GM12878 (cell line): Measurements from ENCODE around the gene SRSF2. TPM values are rescaled to one million over a fixed set of nuclear protein-coding genes. Genes with fewer than 3 reads are reported as not detected.

Experiments used
- BRCA1 ChIP-seq: IDR thresholded peaks from 2 replicates; pipeline ENCODE4 v1.6.1; 2011; ENCODE audit warnings: low read depth, low read length, improper control_type of control experiment
- EP300 ChIP-seq, 2 experiments: fragments of 150-350 bp in 1 of 2; IDR thresholded peaks; 2 replicates each; pipeline ENCODE4 v1.6.1; 2011 to 2012; ENCODE audit warnings: low read depth in 2 of 2, low read length in 2 of 2, borderline replicate concordance in 1 of 2, improper control_type of control experiment in 1 of 2, inconsistent platforms in 1 of 2; ENCODE audit not compliant: control insufficient read depth in 1 of 2
- ETV6 ChIP-seq, 2 experiments: fragments of 450-650 bp in 1 of 2; IDR thresholded peaks in 1 of 2; conservative IDR thresholded peaks in 1 of 2; 2 replicates each; pipeline ENCODE4 v1.6.1; 2014; ENCODE audit warnings: antibody characterized with exemption in 1 of 2, borderline replicate concordance in 1 of 2, low read depth in 1 of 2, mild to moderate bottlenecking in 1 of 2, moderate library complexity in 1 of 2
- IKZF2 ChIP-seq, 2 experiments: fragments of 450-650 bp; IDR thresholded peaks; 2 replicates each; pipeline ENCODE4 v1.6.1; 2017; ENCODE audit warnings: mild to moderate bottlenecking in 2 of 2, moderate library complexity in 2 of 2
- MEF2A ChIP-seq: IDR thresholded peaks from 2 replicates; pipeline ENCODE4 v1.6.1; 2011; ENCODE audit warnings: low read depth, mild to moderate bottlenecking, low read length, moderate library complexity; ENCODE audit not compliant: insufficient read depth
- MTA2 ChIP-seq: fragments of 450-650 bp; IDR thresholded peaks from 2 replicates; pipeline ENCODE4 v1.6.1; 2016; ENCODE audit warnings: low read depth, mild to moderate bottlenecking, moderate library complexity
- NFIC ChIP-seq: IDR thresholded peaks from 2 replicates; pipeline ENCODE4 v1.6.1; 2012; ENCODE audit warnings: low read depth, mild to moderate bottlenecking, inconsistent platforms, low read length, moderate library complexity
- PAX8 ChIP-seq: fragments of 450-650 bp; IDR thresholded peaks from 2 replicates; pipeline ENCODE4 v1.6.1; 2017; ENCODE audit warnings: mild to moderate bottlenecking, moderate library complexity
- RBBP5 ChIP-seq: fragments of 200-600 bp; sonication (generic); conservative IDR thresholded peaks from 2 replicates; pipeline ENCODE4 v1.6.1; 2016
- RCOR1 ChIP-seq: conservative IDR thresholded peaks from 2 replicates; pipeline ENCODE4 v1.6.1; 2012; ENCODE audit warnings: low read depth, low read length, improper control_type of control experiment
- SIN3A ChIP-seq: IDR thresholded peaks from 2 replicates; pipeline ENCODE4 v1.6.1; 2012; ENCODE audit warnings: low read depth, low read length, improper control_type of control experiment
- SP1 ChIP-seq: IDR thresholded peaks from one replicate; pipeline ENCODE4 v1.6.1; 2011; ENCODE audit warnings: low read depth, low read length
- SPI1 ChIP-seq: IDR thresholded peaks from 2 replicates; pipeline ENCODE4 v1.6.1; 2011; ENCODE audit warnings: low read depth, mild to moderate bottlenecking, low read length, moderate library complexity, borderline replicate concordance; ENCODE audit not compliant: insufficient read depth
- SREBF1 ChIP-seq: IDR thresholded peaks from 2 replicates; pipeline ENCODE4 v1.6.1; 2012; ENCODE audit warnings: mild to moderate bottlenecking, low read length
- TARDBP ChIP-seq: IDR thresholded peaks from 2 replicates; pipeline ENCODE4 v1.6.1; 2016; ENCODE audit warnings: borderline replicate concordance
- YBX1 ChIP-seq: fragments of 450-650 bp; IDR thresholded peaks from 2 replicates; pipeline ENCODE4 v1.6.1; 2016; ENCODE audit warnings: antibody characterized with exemption
- ZNF207 ChIP-seq: fragments of 450-650 bp; IDR thresholded peaks from 2 replicates; pipeline ENCODE4 v1.6.1; 2014; ENCODE audit warnings: antibody characterized with exemption, mild to moderate bottlenecking, borderline replicate concordance
- ZNF24 ChIP-seq: fragments of 450-650 bp; IDR thresholded peaks from 2 replicates; pipeline ENCODE4 v1.6.1; 2017; ENCODE audit warnings: antibody characterized with exemption, mild to moderate bottlenecking
- ZZZ3 ChIP-seq: IDR thresholded peaks from 2 replicates; pipeline ENCODE4 v1.6.1; 2011; ENCODE audit warnings: low read depth; ENCODE audit not compliant: control insufficient read depth, insufficient read length
- polyA plus RNA-seq, 11 experiments: library from polyadenylated mRNA; depleted of rRNA in 4 of 11; unstranded in 6 of 11; stranded (reverse) in 5 of 11; fragments of >200 nt; fragmentation: Nextera tagmentation in 4 of 11; fragmentation: Illumina TruSeq in 1 of 11; extraction: Ambion mirVana in 4 of 11; extraction: Trizol in 1 of 11; gene quantifications; 1 replicate in 1 of 11; 2 replicates in 10 of 11; pipeline versions ENCODE4 v1.2.1 to v1.2.3, GENCODE V29; 2011 to 2016; ENCODE audit warnings: inconsistent platforms in 2 of 11, missing spikeins in 2 of 11, low read depth in 1 of 11
- total RNA-seq, 4 experiments: library from RNA; depleted of rRNA in 3 of 4; stranded (reverse); fragments of >200 nt in 3 of 4; fragmentation: Illumina TruSeq in 1 of 4; extraction: Trizol in 1 of 4; gene quantifications; 2 replicates each; pipeline versions ENCODE4 v1.2.1 to v1.2.3, GENCODE V29; 2013 to 2021
- TF ChIP-seq, protein P1 (sequence below): fragments of 450-650 bp; IDR thresholded peaks from 2 replicates; pipeline ENCODE4 v1.6.1; 2016; ENCODE audit warnings: mild to moderate bottlenecking
- TF ChIP-seq, protein P2 (sequence below): IDR thresholded peaks from 2 replicates; pipeline ENCODE4 v1.6.1; 2012; ENCODE audit warnings: low read depth, low read length, improper control_type of control experiment
- TF ChIP-seq, protein P3 (sequence below): fragments of 450-650 bp; IDR thresholded peaks from 2 replicates; pipeline ENCODE4 v1.6.1; 2017; ENCODE audit warnings: mild to moderate bottlenecking
- TF ChIP-seq, protein P4 (sequence below): IDR thresholded peaks from 2 replicates; pipeline ENCODE4 v1.6.1; 2012; ENCODE audit warnings: low read depth, low read length, improper control_type of control experiment
- TF ChIP-seq, protein P5 (sequence below): IDR thresholded peaks from 2 replicates; pipeline ENCODE4 v1.6.1; 2011; ENCODE audit warnings: borderline replicate concordance, low read depth, mild to moderate bottlenecking, moderate library complexity, mixed read lengths, low read length; ENCODE audit not compliant: insufficient read depth; ENCODE audit errors: extremely low read length

SRSF2 gene
- total and polyA plus RNA-seq, 10 of the 15 experiments (the other 5 are each of a cell fraction or from before 2014, with no cell fraction given): 225 to 795 (median 410) TPM

DNA sequence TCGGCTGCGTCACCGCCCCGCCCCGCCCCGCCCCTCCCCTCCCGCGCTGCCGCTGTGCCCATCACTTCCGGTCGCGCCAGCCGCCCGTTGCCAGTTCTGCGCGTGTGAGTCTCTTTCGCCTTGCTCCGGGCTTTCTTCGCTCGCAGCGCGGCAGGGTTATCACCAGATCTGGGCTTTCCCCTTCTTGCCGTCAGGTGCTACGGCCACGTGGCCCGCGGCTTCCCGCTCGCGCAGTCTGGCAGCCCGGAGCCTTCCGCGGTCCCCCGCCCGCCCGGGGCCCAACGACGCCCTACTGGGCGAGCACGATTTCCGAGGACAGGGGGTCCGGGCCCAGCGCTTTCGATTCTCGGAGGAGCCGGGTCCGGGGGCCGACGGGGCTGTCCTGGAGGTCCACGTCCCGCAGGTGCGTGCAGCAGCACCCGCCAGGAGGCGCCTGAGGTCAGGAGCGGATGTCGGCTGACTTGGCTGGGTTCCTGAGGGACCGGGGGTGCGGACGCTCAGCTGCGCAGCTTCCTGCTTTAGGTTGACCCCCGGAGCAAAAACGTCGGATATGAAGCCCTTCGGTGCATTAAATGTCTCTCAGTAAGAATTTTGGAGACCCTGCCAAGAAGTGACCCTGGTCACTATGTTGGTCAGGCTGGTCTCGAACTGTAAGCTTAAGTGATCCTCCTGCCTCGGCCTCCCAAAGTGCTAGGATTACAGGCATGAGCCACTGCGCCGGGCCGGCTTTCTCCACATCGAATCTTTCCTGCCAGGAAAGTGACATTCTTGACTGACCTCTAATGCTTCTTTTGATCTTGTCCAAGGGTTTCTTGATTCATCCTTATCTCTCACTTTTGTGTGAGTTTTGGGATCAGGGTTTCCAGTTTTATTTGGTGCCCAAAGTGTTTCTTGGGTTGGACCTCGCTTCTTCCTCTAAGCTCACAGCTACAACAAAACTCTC, 10.1 kb downstream of the SRSF2 start, which contains the start of gene METTL23 (continued):
- TF ChIP-seq ZNF24 (no peak), PAX8 (no peak), SREBF1 (no peak), MEF2A (peak; percentile 44; the same call in 1 of the 2 replicates), YBX1 (no peak), IKZF2 (IDR thresholded peaks at IDR 0.05) (peak in 1 of 2 experiments; percentile 35; a peak in 2 of 4 replicates), BRCA1 (no peak), NFIC (no peak), RCOR1 (0 out of 2 replicates have a peak, but pooled peaks have one; percentile 35), ZNF207 (peak; percentile 74; the same call in 1 of the 2 replicates), SIN3A (peak; percentile 49), MTA2 (no peak), SPI1 (no peak), SP1 (no peak), RBBP5 (no peak), TARDBP (no peak), ZZZ3 (no peak), EP300 (IDR thresholded peaks at IDR 0.05; ENCODE audit: borderline replicate concordance in 1 of 2, control insufficient read depth in 1 of 2, low read depth in 2 of 2, low read length in 2 of 2) (peak in 1 of 2 experiments; percentile 13; a peak in 1 of 4 replicates), ETV6 (conservative IDR thresholded peaks at IDR 0.05 in 1 of 2, IDR thresholded peaks at IDR 0.05 in 1 of 2; ENCODE audit: borderline replicate concordance in 1 of 2, low read depth in 1 of 2) (no peak)
- TF ChIP-seq, protein P1, sequence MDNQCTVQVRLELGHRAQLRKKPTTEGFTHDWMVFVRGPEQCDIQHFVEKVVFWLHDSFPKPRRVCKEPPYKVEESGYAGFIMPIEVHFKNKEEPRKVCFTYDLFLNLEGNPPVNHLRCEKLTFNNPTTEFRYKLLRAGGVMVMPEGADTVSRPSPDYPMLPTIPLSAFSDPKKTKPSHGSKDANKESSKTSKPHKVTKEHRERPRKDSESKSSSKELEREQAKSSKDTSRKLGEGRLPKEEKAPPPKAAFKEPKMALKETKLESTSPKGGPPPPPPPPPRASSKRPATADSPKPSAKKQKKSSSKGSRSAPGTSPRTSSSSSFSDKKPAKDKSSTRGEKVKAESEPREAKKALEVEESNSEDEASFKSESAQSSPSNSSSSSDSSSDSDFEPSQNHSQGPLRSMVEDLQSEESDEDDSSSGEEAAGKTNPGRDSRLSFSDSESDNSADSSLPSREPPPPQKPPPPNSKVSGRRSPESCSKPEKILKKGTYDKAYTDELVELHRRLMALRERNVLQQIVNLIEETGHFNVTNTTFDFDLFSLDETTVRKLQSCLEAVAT: peak; percentile 23; the same call in 1 of the 2 replicates
- TF ChIP-seq, protein P2, sequence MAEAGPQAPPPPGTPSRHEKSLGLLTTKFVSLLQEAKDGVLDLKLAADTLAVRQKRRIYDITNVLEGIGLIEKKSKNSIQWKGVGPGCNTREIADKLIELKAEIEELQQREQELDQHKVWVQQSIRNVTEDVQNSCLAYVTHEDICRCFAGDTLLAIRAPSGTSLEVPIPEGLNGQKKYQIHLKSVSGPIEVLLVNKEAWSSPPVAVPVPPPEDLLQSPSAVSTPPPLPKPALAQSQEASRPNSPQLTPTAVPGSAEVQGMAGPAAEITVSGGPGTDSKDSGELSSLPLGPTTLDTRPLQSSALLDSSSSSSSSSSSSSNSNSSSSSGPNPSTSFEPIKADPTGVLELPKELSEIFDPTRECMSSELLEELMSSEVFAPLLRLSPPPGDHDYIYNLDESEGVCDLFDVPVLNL: no peak
- TF ChIP-seq, protein P3, sequence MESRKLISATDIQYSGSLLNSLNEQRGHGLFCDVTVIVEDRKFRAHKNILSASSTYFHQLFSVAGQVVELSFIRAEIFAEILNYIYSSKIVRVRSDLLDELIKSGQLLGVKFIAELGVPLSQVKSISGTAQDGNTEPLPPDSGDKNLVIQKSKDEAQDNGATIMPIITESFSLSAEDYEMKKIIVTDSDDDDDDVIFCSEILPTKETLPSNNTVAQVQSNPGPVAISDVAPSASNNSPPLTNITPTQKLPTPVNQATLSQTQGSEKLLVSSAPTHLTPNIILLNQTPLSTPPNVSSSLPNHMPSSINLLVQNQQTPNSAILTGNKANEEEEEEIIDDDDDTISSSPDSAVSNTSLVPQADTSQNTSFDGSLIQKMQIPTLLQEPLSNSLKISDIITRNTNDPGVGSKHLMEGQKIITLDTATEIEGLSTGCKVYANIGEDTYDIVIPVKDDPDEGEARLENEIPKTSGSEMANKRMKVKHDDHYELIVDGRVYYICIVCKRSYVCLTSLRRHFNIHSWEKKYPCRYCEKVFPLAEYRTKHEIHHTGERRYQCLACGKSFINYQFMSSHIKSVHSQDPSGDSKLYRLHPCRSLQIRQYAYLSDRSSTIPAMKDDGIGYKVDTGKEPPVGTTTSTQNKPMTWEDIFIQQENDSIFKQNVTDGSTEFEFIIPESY: no peak
- TF ChIP-seq, protein P4, sequence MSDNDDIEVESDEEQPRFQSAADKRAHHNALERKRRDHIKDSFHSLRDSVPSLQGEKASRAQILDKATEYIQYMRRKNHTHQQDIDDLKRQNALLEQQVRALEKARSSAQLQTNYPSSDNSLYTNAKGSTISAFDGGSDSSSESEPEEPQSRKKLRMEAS: peak; percentile 93
- TF ChIP-seq, protein P5, sequence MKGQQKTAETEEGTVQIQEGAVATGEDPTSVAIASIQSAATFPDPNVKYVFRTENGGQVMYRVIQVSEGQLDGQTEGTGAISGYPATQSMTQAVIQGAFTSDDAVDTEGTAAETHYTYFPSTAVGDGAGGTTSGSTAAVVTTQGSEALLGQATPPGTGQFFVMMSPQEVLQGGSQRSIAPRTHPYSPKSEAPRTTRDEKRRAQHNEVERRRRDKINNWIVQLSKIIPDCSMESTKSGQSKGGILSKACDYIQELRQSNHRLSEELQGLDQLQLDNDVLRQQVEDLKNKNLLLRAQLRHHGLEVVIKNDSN: peak; percentile 84
